H1 (cell line): ENCODE data around the gene PASK. TPM values are rescaled to one million over a fixed set of nuclear protein-coding genes. Genes with fewer than 3 reads are reported as not detected.

ENCODE experiments used
- CTCF ChIA-PET: fragments of 300-600 bp; sonication (Branson Sonifier 250); formaldehyde crosslinking; loops from one replicate; lab custom pipeline; 2021; ENCODE audit not compliant: partially characterized antibody; lab: Charles Lee
- POLR2A ChIA-PET: fragments of 300-600 bp; sonication (Branson Sonifier 250); formaldehyde crosslinking; loops from one replicate; lab custom pipeline; 2021; ENCODE audit warnings: inconsistent platforms; ENCODE audit not compliant: partially characterized antibody; lab: Charles Lee
- DNase-seq, 2 experiments: peaks; one replicate each; pipeline versions ENCODE4 v3.0.0 to v3.0.0-alpha.2; 2010 to 2022; ENCODE audit warnings: low spot score in 2 of 2, low read depth in 1 of 2, mixed read lengths in 1 of 2
- FAIRE-seq: peaks from 2 replicates; lab custom pipeline; 2011; peaks lifted over from hg19 to GRCh38; lab: Jason Lieb, UNC
- H2AFZ ChIP-seq: 2 replicates; pipeline ENCODE4 v1.8.1; 2012; ENCODE audit warnings: low read length, inconsistent platforms
- H2AK5ac ChIP-seq: 2 replicates; pipeline ENCODE4 v1.6.1; 2013; ENCODE audit warnings: low read depth, low read length
- H2BK120ac ChIP-seq: replicated peaks from 2 replicates; pipeline ENCODE3; 2013; ENCODE audit warnings: low read depth, low read length, inconsistent platforms
- H2BK12ac ChIP-seq: 2 replicates; pipeline ENCODE4 v1.6.1; 2013; ENCODE audit warnings: low read depth, low read length
- H2BK15ac ChIP-seq: 2 replicates; pipeline ENCODE4 v1.6.1; 2013; ENCODE audit warnings: low read length
- H2BK20ac ChIP-seq: 2 replicates; pipeline ENCODE4 v1.6.1; 2013; ENCODE audit warnings: low read length
- H2BK5ac ChIP-seq: 2 replicates; pipeline ENCODE4 v1.6.1; 2013; ENCODE audit warnings: low read depth, low read length
- H3K14ac ChIP-seq: 2 replicates; pipeline ENCODE4 v1.6.1; 2013; ENCODE audit warnings: inconsistent platforms; ENCODE audit not compliant: insufficient read length
- H3K18ac ChIP-seq: 2 replicates; pipeline ENCODE4 v1.6.1; 2013; ENCODE audit warnings: low read length; ENCODE audit errors: extremely low read depth
- H3K23ac ChIP-seq: 2 replicates; pipeline ENCODE4 v1.6.1; 2013; ENCODE audit warnings: inconsistent platforms; ENCODE audit not compliant: insufficient read length
- H3K23me2 ChIP-seq: 2 replicates; pipeline ENCODE4 v1.6.1; 2013; ENCODE audit warnings: low read depth, low read length
- H3K27ac ChIP-seq: 2 replicates; pipeline ENCODE4 v1.6.1; 2011; ENCODE audit warnings: low read depth, low read length, inconsistent platforms
- H3K27me3 ChIP-seq, 4 experiments: replicated peaks in 1 of 4; 1 replicate in 1 of 4; 2 replicates in 3 of 4; pipeline versions ENCODE4 v1.6.1 to v1.8.1; 2011 to 2013; ENCODE audit warnings: low read length in 3 of 4, mild to moderate bottlenecking in 3 of 4, inconsistent platforms in 2 of 4, mixed read lengths in 2 of 4, moderate library complexity in 1 of 4; ENCODE audit not compliant: control insufficient read depth in 3 of 4, insufficient read depth in 3 of 4; ENCODE audit errors: extremely low read depth in 1 of 4
- H3K36me3 ChIP-seq, 4 experiments: 2 replicates each; pipeline versions ENCODE4 v1.6.1 to v1.8.1; 2011 to 2013; ENCODE audit warnings: mild to moderate bottlenecking in 4 of 4, low read length in 3 of 4, moderate library complexity in 2 of 4, control low read depth in 1 of 4, inconsistent platforms in 1 of 4; ENCODE audit not compliant: insufficient read depth in 4 of 4, control insufficient read depth in 2 of 4
- H3K4ac ChIP-seq: replicated peaks from 2 replicates; pipeline ENCODE3; 2013; ENCODE audit warnings: low read length, low read depth, mixed read lengths, inconsistent platforms; ENCODE audit not compliant: insufficient read length
- H3K4me1 ChIP-seq, 4 experiments: replicated peaks in 1 of 4; 1 replicate in 1 of 4; 2 replicates in 3 of 4; pipeline versions ENCODE4 v1.6.1 to v1.8.1; 2011 to 2013; ENCODE audit warnings: low read length in 3 of 4, inconsistent platforms in 2 of 4, mixed read lengths in 1 of 4; ENCODE audit not compliant: insufficient read depth in 4 of 4, control insufficient read depth in 3 of 4
- H3K4me2 ChIP-seq, 2 experiments: 2 replicates each; pipeline versions ENCODE4 v1.6.1 to v1.8.1; 2011 to 2013; ENCODE audit warnings: low read depth in 2 of 2, low read length in 2 of 2, control low read depth in 1 of 2, inconsistent platforms in 1 of 2, mild to moderate bottlenecking in 1 of 2; ENCODE audit not compliant: insufficient read depth in 1 of 2
- H3K4me3 ChIP-seq, 4 experiments: fragments of 200-600, 300-600 bp in 1 of 4; sonication (generic), shearing (Covaris generic), sonication (Bioruptor Twin) in 1 of 4; 2 replicates each; pipeline versions ENCODE4 v1.5.1 to v1.8.1; 2011 to 2016; ENCODE audit warnings: low read length in 4 of 4, low read depth in 3 of 4, control low read depth in 2 of 4, inconsistent platforms in 2 of 4, mild to moderate bottlenecking in 2 of 4, mixed read lengths in 1 of 4, moderate library complexity in 1 of 4; ENCODE audit not compliant: insufficient read depth in 2 of 4; ENCODE audit errors: extremely low read depth in 1 of 4
- H3K56ac ChIP-seq: replicated peaks from 2 replicates; pipeline ENCODE3; 2013; ENCODE audit warnings: low read depth, mild to moderate bottlenecking, mixed read lengths, low read length, inconsistent platforms; ENCODE audit not compliant: insufficient read length
- H3K79me1 ChIP-seq: 2 replicates; pipeline ENCODE4 v1.6.1; 2013; ENCODE audit warnings: low read depth, low read length, control low read depth
- H3K79me2 ChIP-seq, 2 experiments: 2 replicates each; pipeline versions ENCODE4 v1.6.1 to v1.8.1; 2012 to 2013; ENCODE audit warnings: low read length in 2 of 2, mild to moderate bottlenecking in 2 of 2, inconsistent platforms in 1 of 2; ENCODE audit not compliant: insufficient read depth in 2 of 2, control insufficient read depth in 1 of 2
- H3K9ac ChIP-seq, 4 experiments: replicated peaks in 1 of 4; 1 replicate in 1 of 4; 2 replicates in 3 of 4; pipeline versions ENCODE4 v1.6.1 to v1.8.1; 2011 to 2013; ENCODE audit warnings: low read depth in 3 of 4, low read length in 3 of 4, control low read depth in 2 of 4, mild to moderate bottlenecking in 2 of 4, moderate library complexity in 2 of 4, inconsistent platforms in 1 of 4; ENCODE audit errors: extremely low read depth in 1 of 4
- H3K9me3 ChIP-seq, 2 experiments: 2 replicates each; pipeline versions ENCODE4 v1.6.1 to v1.8.1; 2012 to 2013; ENCODE audit warnings: mild to moderate bottlenecking in 2 of 2, moderate library complexity in 2 of 2, control low read depth in 1 of 2, inconsistent platforms in 1 of 2, low read depth in 1 of 2, low read length in 1 of 2, mixed read lengths in 1 of 2; ENCODE audit not compliant: insufficient read depth in 2 of 2
- H4K20me1 ChIP-seq, 2 experiments: replicated peaks in 1 of 2; 2 replicates each; pipeline versions ENCODE3 to v1.8.1; 2011 to 2013; ENCODE audit warnings: inconsistent platforms in 2 of 2, low read length in 2 of 2, mild to moderate bottlenecking in 1 of 2; ENCODE audit not compliant: insufficient read depth in 2 of 2, control insufficient read depth in 1 of 2
- H4K5ac ChIP-seq: 2 replicates; pipeline ENCODE4 v1.6.1; 2013; ENCODE audit warnings: low read length, low read depth, mixed read lengths, inconsistent platforms; ENCODE audit not compliant: insufficient read length
- H4K8ac ChIP-seq: 2 replicates; pipeline ENCODE4 v1.8.0; 2013; ENCODE audit warnings: mild to moderate bottlenecking, moderate library complexity, low read length, inconsistent platforms; ENCODE audit not compliant: insufficient read depth; ENCODE audit errors: extremely low read depth
- H4K91ac ChIP-seq: replicated peaks from 2 replicates; pipeline ENCODE3; 2013; ENCODE audit warnings: low read length, mixed read lengths, inconsistent platforms; ENCODE audit not compliant: insufficient read length
- BACH1 ChIP-seq: IDR thresholded peaks from 2 replicates; pipeline ENCODE4 v1.6.1; 2012; ENCODE audit warnings: low read length, improper control_type of control experiment
- CEBPB ChIP-seq: IDR thresholded peaks from 2 replicates; pipeline ENCODE4 v1.6.1; 2012; ENCODE audit warnings: low read depth, low read length
- GABPA ChIP-seq: IDR thresholded peaks from 2 replicates; pipeline ENCODE4 v1.6.1; 2011; ENCODE audit warnings: mild to moderate bottlenecking, low read length, moderate library complexity, borderline replicate concordance; ENCODE audit not compliant: insufficient read depth
- SIX5 ChIP-seq: IDR thresholded peaks from 2 replicates; pipeline ENCODE4 v1.6.1; 2011; ENCODE audit warnings: mild to moderate bottlenecking, low read depth, low read length
- WGBS, 2 experiments: shearing (Covaris generic) in 1 of 2; methylation state at CpG; one replicate each; pipeline versions ENCODE4 v1.1.6 to v1.1.7; 2013 to 2015; ENCODE audit warnings: low lambda C conversion rate in 2 of 2, mixed read lengths in 2 of 2, inconsistent platforms in 1 of 2, low coverage in 1 of 2, missing lambda C conversion rate in 1 of 2; ENCODE audit not compliant: insufficient replicate concordance in 2 of 2, insufficient coverage in 1 of 2, insufficient read length in 1 of 2; ENCODE audit errors: extremely low coverage in 1 of 2, missing lambda C conversion rate in 1 of 2; 5-methylcytosine and 5-hydroxymethylcytosine counted together
- polyA plus RNA-seq, 7 experiments: library from polyadenylated mRNA; depleted of rRNA in 3 of 7; stranded (reverse) in 5 of 7; unstranded in 2 of 7; fragments of >200 nt in 5 of 7; fragments of 200-250 nt in 2 of 7; gene quantifications; 1 replicate in 5 of 7; 2 replicates in 1 of 7; 4 replicates in 1 of 7; pipeline versions ENCODE4 v1.2.1 to v1.2.3, GENCODE V29; 2011 to 2013; ENCODE audit warnings: missing spikeins in 2 of 7, mixed read lengths in 2 of 7
- total RNA-seq: library from RNA; stranded (reverse); fragmentation: NEBNext Ultra II Directional; extraction: Animal tissue kit (Norgen Biotek cat#: 25700); gene quantifications from 2 replicates; pipeline ENCODE4 v1.2.1, GENCODE V29; 2021
- TF ChIP-seq, protein P1 (sequence below), 3 experiments: IDR thresholded peaks; 1 replicate in 2 of 3; 2 replicates in 1 of 3; pipeline versions ENCODE4 v1.5.1 to v1.6.1; 2011; ENCODE audit warnings: low read length in 3 of 3, mild to moderate bottlenecking in 3 of 3, inconsistent platforms in 2 of 3, low read depth in 1 of 3, moderate library complexity in 1 of 3; ENCODE audit not compliant: insufficient read depth in 1 of 3; ENCODE audit errors: control extremely low read depth in 1 of 3

PASK gene
- total and polyA plus RNA-seq, 2 of the 8 experiments (the other 6 are each of a cell fraction or from before 2014, with no cell fraction given) = 20.5 to 66.1 TPM

- no peak overlapping the region for H3K9ac ChIP-seq
- DNase-seq = no peak
- TF ChIP-seq BACH1 (no peak), CEBPB (no peak), SIX5 (no peak), GABPA (no peak)
- TF ChIP-seq, protein P1, sequence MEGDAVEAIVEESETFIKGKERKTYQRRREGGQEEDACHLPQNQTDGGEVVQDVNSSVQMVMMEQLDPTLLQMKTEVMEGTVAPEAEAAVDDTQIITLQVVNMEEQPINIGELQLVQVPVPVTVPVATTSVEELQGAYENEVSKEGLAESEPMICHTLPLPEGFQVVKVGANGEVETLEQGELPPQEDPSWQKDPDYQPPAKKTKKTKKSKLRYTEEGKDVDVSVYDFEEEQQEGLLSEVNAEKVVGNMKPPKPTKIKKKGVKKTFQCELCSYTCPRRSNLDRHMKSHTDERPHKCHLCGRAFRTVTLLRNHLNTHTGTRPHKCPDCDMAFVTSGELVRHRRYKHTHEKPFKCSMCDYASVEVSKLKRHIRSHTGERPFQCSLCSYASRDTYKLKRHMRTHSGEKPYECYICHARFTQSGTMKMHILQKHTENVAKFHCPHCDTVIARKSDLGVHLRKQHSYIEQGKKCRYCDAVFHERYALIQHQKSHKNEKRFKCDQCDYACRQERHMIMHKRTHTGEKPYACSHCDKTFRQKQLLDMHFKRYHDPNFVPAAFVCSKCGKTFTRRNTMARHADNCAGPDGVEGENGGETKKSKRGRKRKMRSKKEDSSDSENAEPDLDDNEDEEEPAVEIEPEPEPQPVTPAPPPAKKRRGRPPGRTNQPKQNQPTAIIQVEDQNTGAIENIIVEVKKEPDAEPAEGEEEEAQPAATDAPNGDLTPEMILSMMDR (IDR thresholded peaks at IDR 0.05; ENCODE audit: control extremely low read depth in 1 of 3, insufficient read depth in 1 of 3, low read depth in 1 of 3, low read length in 3 of 3) = no peak
These were observed 28.3 kb downstream of the PASK start for GRCh38 chr2:241121008-241121407.

More at GRCh38 chr2:241121008-241121407, 28.3 kb downstream of the PASK start:
- no peak for FAIRE-seq
- Histone ChIP-seq H3K4ac (no peak overlapping the region), H3K79me1 (no peaks in the 10 kb centered on the region), H2AK5ac (no peak overlapping the region), H2BK20ac (no peak overlapping the region), H3K4me2 (no peak overlapping the region), H2BK15ac (no peak overlapping the region), H3K18ac (no peak overlapping the region), H4K8ac (no peak overlapping the region), H3K27me3 (no peaks in the 10 kb centered on the region), H3K4me1 (no peaks in the 10 kb centered on the region), H2AFZ (no peak overlapping the region), H4K91ac (no peak overlapping the region), H4K5ac (no peak overlapping the region), H3K56ac (no peak overlapping the region), H3K9me3 (no peaks in the 10 kb centered on the region), H3K27ac (no peak overlapping the region), H4K20me1 (peaks cover 0 to 1% of the 10 kb centered on the region in 2 experiments), H2BK12ac (no peak overlapping the region), H3K4me3 (no peak overlapping the region), H3K23ac (no peak overlapping the region), H3K14ac (no peak overlapping the region), H3K23me2 (no peaks in the 10 kb centered on the region), H3K79me2 (no peaks in the 10 kb centered on the region), H2BK120ac (no peak overlapping the region), H2BK5ac (no peak overlapping the region), H3K36me3 (peaks cover 0 to 17% (median 6%) of the 10 kb centered on the region in 4 experiments; a peak in 6 of 8 replicates)
- 96% methylated on average over 5 of the region's 5 CpGs; no CpG with 5 or more reads in 1 of the 2 experiments for WGBS, 2 experiments
- POLR2A ChIA-PET = interaction anchor here (1.0 kb wide), 1 partner anchor 8 kb away, joined by 3 read pairs; no protein-coding TSS in a partner anchor
- CTCF ChIA-PET = no interaction called here
